Embryonic facial prominence (tissue), 1 donor: ENCODE results near the gene SERPINA4.

Source experiments
- DNase-seq: peaks from one replicate; pipeline ENCODE4 v3.0.0-alpha.2; 2016; ENCODE audit errors: extremely low spot score

Gene SERPINA4

DNA sequence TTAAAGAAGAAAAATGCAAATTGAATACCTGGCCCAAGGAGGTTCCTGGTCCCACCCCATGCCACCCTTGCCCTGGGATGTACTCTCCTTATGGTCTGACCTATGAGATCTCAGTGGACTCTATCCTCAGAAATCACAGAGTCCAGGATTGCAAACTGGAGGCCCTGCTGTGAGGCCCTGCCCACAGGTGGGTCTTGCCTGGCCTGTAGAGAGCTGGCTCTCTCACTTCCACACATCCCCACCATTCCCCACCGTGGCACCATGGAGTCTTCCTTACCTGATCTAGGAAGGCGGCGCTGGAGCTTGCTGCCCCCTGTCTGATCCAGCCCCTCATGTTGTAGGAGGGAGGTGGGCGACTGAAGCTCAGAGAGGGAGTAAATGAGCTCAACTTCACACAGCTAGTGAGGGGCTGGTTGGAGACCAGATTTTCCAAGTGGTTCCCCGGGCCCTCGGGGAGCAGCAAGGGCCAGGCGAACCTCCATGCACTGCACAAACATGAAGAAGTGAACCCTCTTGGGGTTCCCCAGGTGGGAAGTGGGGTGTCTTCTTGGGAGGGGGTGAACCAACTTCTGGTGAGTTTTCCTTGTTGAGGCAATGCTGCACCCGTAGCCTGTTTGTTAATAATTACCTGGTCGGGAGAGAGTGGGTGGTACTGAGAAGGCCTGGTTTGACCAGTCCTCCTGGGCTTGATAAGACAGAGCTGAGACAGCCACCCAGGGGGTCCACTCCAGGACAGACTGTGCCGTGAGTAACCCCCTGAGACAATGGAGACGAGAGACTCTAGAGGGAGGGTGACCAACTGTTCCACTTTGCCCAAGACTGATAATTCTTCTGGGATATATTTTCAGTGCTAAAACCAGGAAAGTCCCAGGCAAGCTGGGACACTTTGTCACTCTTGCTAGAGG lies at the start of gene SERPINA4:
TSS of gene SERPINA4 (plus strand) at position 692 of the 905 bp plus-strand sequence. CDS start 2,041 bp downstream, outside the sequence.
- DNase-seq = no peak

- DNase-seq = no peak
Measured at GRCh38 chr14:94514351-94514750, 46.9 kb upstream of the SERPINA4 start.

DNA sequence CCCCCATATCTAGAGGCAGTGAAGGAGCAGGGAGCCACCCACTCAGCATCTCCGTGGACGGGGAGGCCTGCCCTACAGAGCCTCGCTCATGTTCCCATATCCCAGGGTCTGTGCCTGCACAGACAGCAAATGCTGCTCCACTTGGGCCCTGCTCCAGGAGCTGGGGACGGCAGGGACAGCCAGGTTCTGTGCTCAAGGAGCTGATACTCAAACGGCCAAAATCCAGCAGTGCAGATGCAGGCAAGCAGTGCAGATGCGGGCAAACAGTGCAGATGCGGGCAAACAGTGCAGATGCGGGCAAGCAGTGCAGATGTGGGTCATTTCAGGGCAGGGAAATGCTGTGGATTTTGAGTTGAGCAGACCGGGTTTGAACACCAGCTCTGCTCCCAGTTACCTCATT lies 45.8 kb upstream of the SERPINA4 start:
- DNase-seq = no peak

DNA sequence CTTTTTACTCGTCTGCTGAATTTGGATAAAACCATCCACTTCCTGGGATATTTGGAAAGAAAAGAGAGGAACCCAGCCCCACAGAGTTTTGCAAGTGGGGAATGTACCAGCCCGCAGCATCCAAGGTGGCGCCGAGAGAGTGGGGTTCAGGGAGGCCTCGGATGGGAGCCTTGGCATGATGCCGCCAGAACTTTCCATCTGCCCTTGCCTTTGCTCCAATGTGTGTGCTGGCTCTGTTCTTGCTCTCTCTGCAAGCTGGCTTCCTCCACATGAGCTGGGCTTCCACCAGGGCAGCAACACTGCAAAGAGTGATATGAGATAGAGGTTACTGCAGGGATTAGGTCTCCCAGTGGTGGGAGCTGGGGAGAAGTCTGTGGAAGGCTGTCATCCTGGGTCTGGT lies 45.4 kb upstream of the SERPINA4 start:
- no peak for DNase-seq

GRCh38 chr14:94517248-94517640 lies 44.0 kb upstream of the SERPINA4 start:
- no peak for DNase-seq

- DNase-seq = no peak
Measured at GRCh38 chr14:94517641-94518257, 43.5 kb upstream of the SERPINA4 start.

DNA sequence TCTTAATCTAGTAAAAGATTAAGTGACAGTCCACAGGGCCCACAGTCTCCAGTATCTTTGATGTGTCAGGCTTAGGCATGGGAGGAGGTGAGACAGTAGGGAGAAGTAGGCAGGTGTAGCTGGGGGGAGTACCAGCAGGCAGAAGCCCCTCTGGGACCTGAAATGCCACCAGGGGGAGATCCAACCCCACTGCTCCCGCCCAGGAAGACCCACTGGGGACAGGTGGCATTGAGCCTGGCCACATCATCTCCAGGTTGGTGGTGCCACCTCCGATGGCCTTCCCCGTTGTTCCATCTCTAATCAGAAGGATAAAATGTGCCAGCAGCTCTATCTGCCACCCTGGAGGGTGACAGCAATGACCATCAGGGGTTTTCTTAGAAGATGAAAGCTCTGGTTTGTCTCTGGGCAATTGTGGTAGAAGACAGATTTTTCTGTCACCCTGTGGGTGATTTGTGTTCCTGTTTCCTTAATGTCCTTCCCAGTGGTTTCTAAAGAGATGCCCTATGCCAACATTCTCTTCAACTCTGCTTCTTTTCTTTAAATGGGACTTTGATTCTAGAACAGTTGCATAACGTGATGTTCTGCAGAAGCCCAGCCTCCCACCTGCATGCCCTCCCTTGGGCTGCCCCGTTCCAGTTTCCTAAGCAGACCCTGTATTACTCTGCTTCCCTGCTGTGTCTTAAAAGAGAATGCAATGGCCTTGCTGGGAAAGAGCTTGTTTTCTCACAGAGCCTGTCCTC lies 39.7 kb upstream of the SERPINA4 start:
- no peak for DNase-seq

GRCh38 chr14:94522115-94522724 lies 39.0 kb upstream of the SERPINA4 start:
- DNase-seq = no peak

GRCh38 chr14:94523265-94523664 lies 38.0 kb upstream of the SERPINA4 start:
- DNase-seq = no peak

- DNase-seq = no peak
Measured at GRCh38 chr14:94524093-94524492, 37.1 kb upstream of the SERPINA4 start.

DNA sequence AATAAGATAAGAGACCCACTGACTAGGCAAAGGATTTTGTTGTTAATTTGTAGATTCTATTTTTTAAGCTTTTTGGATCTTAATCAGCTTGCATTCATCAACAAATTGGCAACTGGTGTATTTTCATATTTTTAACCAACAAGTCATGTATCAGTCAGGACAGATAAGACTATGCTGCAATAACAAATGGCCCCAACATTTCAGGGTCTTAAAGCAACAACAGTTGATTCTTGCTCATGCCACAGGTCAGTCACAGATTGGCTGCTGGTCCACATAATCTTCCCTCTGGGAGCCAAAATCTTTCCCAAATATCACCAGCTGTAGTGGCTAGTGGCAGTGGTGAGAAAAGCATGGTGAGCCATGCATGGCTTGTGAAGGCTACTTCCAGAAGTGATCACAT lies 30.1 kb upstream of the SERPINA4 start:
- DNase-seq = no peak

- no peak for DNase-seq
Measured at GRCh38 chr14:94532447-94532846, 28.8 kb upstream of the SERPINA4 start.

- no peak for DNase-seq
Measured at GRCh38 chr14:94535506-94535905, 25.7 kb upstream of the SERPINA4 start.

DNA sequence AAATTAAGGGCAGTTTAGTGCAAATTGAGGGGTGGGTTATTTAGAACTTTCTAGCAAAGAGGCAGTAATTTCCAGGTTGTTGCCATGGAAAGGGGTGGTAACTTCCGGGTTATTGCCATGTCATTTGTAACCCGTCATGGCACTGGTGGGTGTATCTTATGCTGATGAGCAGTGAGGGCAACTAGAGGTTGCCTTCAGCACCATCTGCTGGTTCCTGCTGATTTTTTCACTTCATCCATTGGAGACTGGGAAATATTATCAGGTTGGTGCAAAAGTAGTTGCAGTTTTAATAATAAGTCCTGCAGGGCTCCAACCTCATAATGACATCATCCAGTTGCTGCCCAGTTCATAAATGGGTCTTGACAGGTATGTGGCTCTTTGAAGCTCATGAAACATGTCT lies 24.4 kb upstream of the SERPINA4 start:
- DNase-seq = no peak

DNA sequence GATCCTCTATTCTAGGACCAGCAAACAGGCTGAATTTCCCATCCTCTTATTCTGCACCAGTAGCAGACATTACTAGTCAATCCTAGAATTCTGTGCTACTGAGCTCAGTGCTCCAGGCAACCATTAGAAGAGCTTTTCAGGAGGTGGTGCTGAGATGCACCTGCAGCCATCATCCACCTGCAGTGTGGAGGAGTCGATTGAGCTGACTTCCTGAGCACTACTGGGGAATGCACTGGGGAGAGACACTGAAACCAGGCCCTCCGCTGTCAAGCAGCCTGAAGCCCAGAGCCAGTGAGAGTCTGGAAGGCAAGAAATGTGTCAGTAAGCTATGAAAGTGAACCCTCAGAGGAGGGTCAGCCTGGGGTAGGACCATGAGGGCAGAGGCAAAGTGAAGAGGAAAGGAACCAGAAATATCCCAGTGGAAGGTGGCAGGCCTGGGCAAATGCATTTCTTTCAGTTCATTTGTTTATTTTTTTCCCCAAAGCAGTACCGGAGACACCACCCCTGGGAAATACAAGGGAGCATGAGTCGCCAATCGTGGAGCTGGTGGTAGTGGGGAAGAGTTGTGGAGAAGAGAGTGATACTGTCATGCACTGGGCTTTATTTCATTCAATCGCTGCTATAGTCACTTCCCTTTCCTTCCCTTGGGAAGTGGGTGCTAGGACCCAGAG lies 23.0 kb upstream of the SERPINA4 start:
- no peak for DNase-seq

DNA sequence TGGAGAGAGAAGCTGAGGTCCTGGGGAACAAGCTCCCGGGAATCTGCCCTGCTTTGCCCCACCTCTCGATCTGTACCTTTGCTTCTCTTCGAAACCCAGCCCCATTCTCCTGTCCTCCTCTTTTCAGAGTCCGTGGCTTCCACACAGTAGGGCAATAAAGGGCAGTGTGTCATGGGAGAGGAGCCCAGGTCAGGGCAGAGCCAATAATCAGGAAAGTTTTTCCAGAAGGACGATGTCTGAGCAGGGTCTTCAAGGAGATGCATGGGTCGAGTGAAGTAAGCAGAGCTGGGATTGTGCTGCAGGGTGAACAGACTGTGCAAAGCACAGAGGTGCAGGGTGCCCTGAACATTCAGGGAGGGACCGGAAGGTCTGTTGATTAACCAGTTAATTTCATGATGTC lies 22.1 kb upstream of the SERPINA4 start:
- no peak for DNase-seq

DNA sequence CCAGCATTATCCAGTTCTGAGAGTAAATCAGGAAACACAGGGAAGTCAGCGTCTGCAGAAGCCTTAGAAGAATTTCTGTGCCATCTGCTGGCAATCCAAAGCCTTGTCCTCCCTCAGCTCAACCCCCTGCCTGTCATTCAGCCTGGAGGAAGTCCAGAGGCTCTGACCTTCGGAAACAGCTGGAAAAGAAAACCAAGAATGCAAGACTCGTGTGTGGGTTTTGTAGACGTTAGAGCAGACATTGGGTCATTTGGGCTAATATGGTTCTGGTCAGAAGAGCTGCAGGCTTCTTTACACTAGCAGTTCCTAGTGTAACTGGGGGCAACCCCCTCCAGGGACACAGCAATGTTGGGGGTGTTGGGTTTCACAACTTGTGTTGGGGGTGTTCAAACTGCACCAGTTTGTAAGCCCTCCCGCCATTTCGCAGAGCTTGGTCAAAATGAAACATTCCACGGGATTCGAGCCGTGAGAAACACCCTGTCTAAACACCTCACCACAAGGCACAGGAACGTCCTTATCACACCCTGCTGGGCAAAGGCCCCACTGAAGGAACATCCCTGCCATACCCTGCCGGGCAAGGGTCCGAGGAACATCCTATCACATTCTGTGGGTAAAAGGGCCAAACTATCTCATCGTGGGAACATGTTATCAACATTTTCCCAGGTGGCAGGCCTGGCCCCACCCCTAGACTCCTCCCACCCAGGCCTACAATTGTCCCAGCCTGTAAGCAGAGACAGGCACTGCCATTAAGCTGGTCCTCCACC lies 21.0 kb upstream of the SERPINA4 start:
- DNase-seq = no peak

- no peak for DNase-seq
Measured at GRCh38 chr14:94541234-94541975, 19.8 kb upstream of the SERPINA4 start.

DNA sequence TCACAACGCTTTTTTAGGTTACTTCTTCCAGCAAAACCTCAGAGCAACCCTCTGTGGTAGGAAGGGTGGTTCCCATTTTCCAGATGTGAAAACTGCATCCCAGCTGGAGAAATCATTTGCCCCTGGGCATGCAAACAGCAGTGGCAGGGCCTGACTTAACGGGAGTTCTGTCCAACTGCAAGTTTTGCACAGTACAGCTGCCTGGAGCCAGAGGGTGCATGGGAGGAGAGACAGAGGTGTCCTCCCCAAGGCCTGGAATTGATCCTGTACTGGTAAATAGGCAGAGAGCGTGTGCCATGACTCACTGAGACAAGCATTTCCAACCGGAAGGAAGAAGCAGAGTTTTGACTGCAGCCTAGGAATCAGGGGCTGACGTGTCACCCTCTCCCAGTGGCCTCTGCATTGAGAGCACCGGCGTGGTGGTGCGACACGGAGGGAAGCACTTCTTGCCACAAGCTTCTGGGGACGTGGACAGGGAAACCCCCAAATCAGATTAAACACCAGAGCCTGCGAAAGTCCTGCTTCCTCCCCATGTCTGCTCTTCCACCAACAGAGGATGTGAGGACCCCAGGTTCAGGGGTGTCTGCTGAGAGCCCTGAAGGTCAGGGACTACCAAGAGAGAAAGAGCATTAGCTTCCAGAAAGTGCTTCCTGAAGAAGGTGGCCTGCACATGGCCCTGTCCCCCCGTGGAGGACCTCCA lies 19.0 kb upstream of the SERPINA4 start:
- DNase-seq = no peak
